Measurements from ENCODE around the gene ETS1. TPM values are rescaled to one million over a fixed set of nuclear protein-coding genes. Genes with fewer than 3 reads are reported as not detected.

Gene ETS1
- total RNA-seq, 1 donor = 67.3 TPM

DNA sequence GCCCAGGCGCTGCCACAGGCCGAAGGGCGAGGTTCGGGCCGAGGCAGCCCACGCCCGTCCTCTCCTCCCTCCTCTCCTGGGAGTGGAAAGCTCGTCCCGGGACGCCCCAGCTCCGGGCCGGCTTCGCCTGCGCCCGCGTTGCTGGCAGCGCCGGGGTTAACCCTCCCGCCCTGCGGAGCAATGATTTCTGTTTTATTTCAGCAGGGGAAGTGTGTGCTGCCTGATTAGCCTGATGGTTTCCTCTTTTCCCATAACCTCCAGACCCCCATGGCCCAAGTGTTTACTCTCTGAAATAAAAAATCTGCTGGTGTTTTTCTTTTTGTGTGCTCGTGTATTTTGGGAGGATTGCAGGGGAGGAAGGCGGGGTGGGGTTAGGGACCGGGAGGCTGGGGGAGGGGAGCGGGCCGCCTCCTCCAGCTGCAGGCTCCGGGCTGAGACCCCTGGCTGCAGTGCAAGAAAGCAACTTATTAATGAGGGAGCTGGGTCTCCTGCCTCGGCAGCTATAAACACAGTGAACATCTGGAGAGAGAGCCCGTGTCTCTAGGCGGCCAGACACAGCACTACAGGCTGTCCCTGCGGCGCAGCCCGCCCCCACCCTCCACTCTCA, 38.6 kb downstream of the ETS1 start:
- no peaks in the 10 kb centered on the region for H3K36me3 ChIP-seq (ENCODE audit: insufficient read depth, low read length)
- peak overlapping the region; percentile 73 for H3K4me3 ChIP-seq (ENCODE audit: insufficient read depth, low read length)
- H4K20me1 ChIP-seq (ENCODE audit: insufficient read depth, low read length) = no peaks in the 10 kb centered on the region
- no peaks in the 10 kb centered on the region for H3K79me2 ChIP-seq (ENCODE audit: insufficient read depth, low read length)
- DNase-seq (ENCODE audit: insufficient read length, low spot score, missing footprints) = peak; percentile 81
- H3K27me3 ChIP-seq (ENCODE audit: insufficient read depth, low read length) = no peaks in the 10 kb centered on the region
- H3K27ac ChIP-seq (ENCODE audit: low read depth, low read length) = peak overlapping the region; percentile 15
- H2AFZ ChIP-seq (ENCODE audit: low read length) = peak overlapping the region; percentile 58
- no peaks in the 10 kb centered on the region for H3K9me3 ChIP-seq (ENCODE audit: low read depth, low read length)
- peaks cover 15% of the 10 kb centered on the region for H3K4me1 ChIP-seq (ENCODE audit: insufficient read depth, low read length)
- peak overlapping the region; percentile 75 for H3K4me2 ChIP-seq (ENCODE audit: insufficient read depth, low read length)
- TF ChIP-seq, protein P1, sequence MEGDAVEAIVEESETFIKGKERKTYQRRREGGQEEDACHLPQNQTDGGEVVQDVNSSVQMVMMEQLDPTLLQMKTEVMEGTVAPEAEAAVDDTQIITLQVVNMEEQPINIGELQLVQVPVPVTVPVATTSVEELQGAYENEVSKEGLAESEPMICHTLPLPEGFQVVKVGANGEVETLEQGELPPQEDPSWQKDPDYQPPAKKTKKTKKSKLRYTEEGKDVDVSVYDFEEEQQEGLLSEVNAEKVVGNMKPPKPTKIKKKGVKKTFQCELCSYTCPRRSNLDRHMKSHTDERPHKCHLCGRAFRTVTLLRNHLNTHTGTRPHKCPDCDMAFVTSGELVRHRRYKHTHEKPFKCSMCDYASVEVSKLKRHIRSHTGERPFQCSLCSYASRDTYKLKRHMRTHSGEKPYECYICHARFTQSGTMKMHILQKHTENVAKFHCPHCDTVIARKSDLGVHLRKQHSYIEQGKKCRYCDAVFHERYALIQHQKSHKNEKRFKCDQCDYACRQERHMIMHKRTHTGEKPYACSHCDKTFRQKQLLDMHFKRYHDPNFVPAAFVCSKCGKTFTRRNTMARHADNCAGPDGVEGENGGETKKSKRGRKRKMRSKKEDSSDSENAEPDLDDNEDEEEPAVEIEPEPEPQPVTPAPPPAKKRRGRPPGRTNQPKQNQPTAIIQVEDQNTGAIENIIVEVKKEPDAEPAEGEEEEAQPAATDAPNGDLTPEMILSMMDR (IDR thresholded peaks at IDR 0.05; ENCODE audit: extremely low read depth, low read depth, low read length) = no peak

DNA sequence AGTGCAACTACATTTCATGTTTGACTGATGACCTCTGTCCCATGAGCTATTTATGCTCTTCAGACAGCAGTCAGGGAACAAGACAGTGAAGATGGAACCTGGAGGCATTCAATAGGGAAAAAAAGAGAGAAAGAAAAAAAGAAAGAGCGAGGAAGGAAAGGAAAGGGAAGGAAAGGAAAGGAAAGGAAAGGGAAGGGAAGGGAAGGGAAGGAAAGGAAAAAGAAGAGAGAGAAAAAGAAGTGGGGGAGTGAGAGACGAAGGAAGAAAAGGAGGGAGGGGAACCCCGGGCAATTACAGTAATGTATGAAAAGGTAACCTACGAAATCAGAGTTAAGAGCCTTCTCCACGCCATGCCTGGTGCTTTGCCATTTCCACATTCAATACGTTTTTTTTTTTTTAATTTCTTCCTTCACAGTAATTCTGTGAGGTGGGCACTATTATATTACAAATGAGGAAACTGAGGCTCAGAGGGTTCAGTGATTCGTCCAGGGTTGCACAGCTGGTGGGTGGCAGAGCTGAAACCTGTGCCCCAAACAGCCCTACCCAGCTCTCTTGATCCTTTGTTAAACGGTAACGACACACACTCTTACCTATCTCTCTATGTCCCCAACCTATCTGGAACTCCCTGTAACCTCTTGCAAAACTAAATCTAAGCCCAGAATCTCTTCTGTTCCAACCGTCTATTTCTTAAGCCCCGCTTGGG, 39.3 kb downstream of the ETS1 start:
- no peak for DNase-seq (ENCODE audit: insufficient read length, low spot score, missing footprints)
- Histone ChIP-seq H3K9me3 (ENCODE audit: low read depth, low read length) (no peaks in the 10 kb centered on the region), H3K79me2 (ENCODE audit: insufficient read depth, low read length) (no peaks in the 10 kb centered on the region), H3K27ac (ENCODE audit: low read depth, low read length) (peak overlapping the region; percentile 15), H3K27me3 (ENCODE audit: insufficient read depth, low read length) (no peaks in the 10 kb centered on the region), H3K36me3 (ENCODE audit: insufficient read depth, low read length) (no peaks in the 10 kb centered on the region), H3K4me1 (ENCODE audit: insufficient read depth, low read length) (peaks cover 10% of the 10 kb centered on the region), H2AFZ (ENCODE audit: low read length) (peak overlapping the region; percentile 58), H4K20me1 (ENCODE audit: insufficient read depth, low read length) (no peaks in the 10 kb centered on the region), H3K4me2 (ENCODE audit: insufficient read depth, low read length) (peak overlapping the region; percentile 75), H3K4me3 (ENCODE audit: insufficient read depth, low read length) (peak overlapping the region; percentile 73)
- TF ChIP-seq, protein P1 (IDR thresholded peaks at IDR 0.05; ENCODE audit: extremely low read depth, low read depth, low read length) = no peak

DNA sequence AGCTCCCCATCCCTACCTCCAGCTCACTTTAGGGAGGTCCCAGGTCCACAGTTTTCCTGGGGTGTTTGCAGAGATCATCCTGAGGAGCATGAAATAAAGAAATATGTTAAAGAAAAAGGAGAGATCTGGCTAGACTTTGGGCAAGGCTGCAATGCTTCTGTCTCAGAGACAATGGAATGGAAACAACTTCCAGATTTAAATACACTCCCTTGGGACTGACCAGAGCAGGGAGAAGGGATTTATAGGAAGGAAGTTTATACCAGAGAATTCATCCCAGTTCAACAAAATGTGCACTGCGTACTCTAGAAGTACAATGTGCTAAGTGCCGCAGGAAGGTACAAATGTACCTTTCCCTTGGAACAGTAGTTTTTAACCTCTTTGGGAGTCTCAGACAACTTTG, 40.4 kb downstream of the ETS1 start:
- no peaks in the 10 kb centered on the region for H3K79me2 ChIP-seq (ENCODE audit: insufficient read depth, low read length)
- H3K27me3 ChIP-seq (ENCODE audit: insufficient read depth, low read length) = no peaks in the 10 kb centered on the region
- no peaks in the 10 kb centered on the region for H3K9me3 ChIP-seq (ENCODE audit: low read depth, low read length)
- H3K4me3 ChIP-seq (ENCODE audit: insufficient read depth, low read length) = no peak overlapping the region
- no peak overlapping the region for H2AFZ ChIP-seq (ENCODE audit: low read length)
- H3K36me3 ChIP-seq (ENCODE audit: insufficient read depth, low read length) = no peaks in the 10 kb centered on the region
- DNase-seq (ENCODE audit: insufficient read length, low spot score, missing footprints) = no peak
- TF ChIP-seq, protein P1 (IDR thresholded peaks at IDR 0.05; ENCODE audit: extremely low read depth, low read depth, low read length) = no peak
- H4K20me1 ChIP-seq (ENCODE audit: insufficient read depth, low read length) = no peaks in the 10 kb centered on the region
- no peak overlapping the region for H3K4me2 ChIP-seq (ENCODE audit: insufficient read depth, low read length)
- no peak overlapping the region for H3K27ac ChIP-seq (ENCODE audit: low read depth, low read length)
- peaks cover 10% of the 10 kb centered on the region for H3K4me1 ChIP-seq (ENCODE audit: insufficient read depth, low read length)

DNA sequence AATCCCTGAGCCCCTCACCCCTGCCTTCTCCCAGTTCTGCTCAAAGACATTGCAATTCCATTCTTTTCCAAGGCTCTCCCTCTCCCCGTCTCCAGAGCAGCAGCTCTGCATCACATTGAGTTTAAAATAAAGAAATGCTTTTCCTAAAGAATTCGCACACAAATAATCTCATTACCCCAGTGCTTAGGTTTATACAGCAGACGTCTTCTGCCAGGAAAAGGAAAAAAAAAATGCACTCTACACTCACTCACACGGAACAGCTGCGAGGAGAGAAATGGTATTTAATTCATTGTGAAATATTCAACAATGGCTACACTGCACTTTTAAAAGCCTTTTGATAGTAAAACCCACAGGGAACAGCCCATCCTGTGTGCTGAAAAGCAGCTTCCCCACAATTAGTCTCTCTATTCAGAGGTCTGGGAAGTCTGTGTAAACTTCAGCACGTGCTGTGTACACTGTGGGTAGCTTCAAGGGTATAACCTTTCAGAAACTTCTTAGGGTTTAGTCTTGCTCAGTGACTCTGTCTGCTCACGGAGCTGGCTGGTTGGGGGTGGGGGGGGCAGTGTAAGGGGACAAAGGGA, 42.8 kb downstream of the ETS1 start:
- Histone ChIP-seq H3K4me3 (ENCODE audit: insufficient read depth, low read length) (no peak overlapping the region), H3K27me3 (ENCODE audit: insufficient read depth, low read length) (no peaks in the 10 kb centered on the region), H3K4me1 (ENCODE audit: insufficient read depth, low read length) (peaks cover 8% of the 10 kb centered on the region), H3K79me2 (ENCODE audit: insufficient read depth, low read length) (no peaks in the 10 kb centered on the region), H3K9me3 (ENCODE audit: low read depth, low read length) (no peaks in the 10 kb centered on the region), H4K20me1 (ENCODE audit: insufficient read depth, low read length) (no peaks in the 10 kb centered on the region), H3K4me2 (ENCODE audit: insufficient read depth, low read length) (peak overlapping the region; percentile 15), H3K27ac (ENCODE audit: low read depth, low read length) (no peak overlapping the region), H3K36me3 (ENCODE audit: insufficient read depth, low read length) (no peaks in the 10 kb centered on the region), H2AFZ (ENCODE audit: low read length) (peak overlapping the region; percentile 55)
- no peak for DNase-seq (ENCODE audit: insufficient read length, low spot score, missing footprints)
- TF ChIP-seq, protein P1 (IDR thresholded peaks at IDR 0.05; ENCODE audit: extremely low read depth, low read depth, low read length) = no peak
